ENCODE results near the gene ACTR8. TPM values are rescaled to one million over a fixed set of nuclear protein-coding genes. Genes with fewer than 3 reads are reported as not detected.

The ACTR8 gene
- total RNA-seq, 4 donors from 2014 or later, result 16.7 to 22.1 (median 21.5) TPM

GRCh38 chr3:53865732-53866499, 16.0 kb downstream of the ACTR8 start:
- ATAC-seq (ENCODE audit: low FRiP score) (no peak), DNase-seq (ENCODE audit: low spot score) (no peak)
- TF ChIP-seq, protein P1, sequence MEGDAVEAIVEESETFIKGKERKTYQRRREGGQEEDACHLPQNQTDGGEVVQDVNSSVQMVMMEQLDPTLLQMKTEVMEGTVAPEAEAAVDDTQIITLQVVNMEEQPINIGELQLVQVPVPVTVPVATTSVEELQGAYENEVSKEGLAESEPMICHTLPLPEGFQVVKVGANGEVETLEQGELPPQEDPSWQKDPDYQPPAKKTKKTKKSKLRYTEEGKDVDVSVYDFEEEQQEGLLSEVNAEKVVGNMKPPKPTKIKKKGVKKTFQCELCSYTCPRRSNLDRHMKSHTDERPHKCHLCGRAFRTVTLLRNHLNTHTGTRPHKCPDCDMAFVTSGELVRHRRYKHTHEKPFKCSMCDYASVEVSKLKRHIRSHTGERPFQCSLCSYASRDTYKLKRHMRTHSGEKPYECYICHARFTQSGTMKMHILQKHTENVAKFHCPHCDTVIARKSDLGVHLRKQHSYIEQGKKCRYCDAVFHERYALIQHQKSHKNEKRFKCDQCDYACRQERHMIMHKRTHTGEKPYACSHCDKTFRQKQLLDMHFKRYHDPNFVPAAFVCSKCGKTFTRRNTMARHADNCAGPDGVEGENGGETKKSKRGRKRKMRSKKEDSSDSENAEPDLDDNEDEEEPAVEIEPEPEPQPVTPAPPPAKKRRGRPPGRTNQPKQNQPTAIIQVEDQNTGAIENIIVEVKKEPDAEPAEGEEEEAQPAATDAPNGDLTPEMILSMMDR (IDR thresholded peaks at IDR 0.05), result no peak

DNA sequence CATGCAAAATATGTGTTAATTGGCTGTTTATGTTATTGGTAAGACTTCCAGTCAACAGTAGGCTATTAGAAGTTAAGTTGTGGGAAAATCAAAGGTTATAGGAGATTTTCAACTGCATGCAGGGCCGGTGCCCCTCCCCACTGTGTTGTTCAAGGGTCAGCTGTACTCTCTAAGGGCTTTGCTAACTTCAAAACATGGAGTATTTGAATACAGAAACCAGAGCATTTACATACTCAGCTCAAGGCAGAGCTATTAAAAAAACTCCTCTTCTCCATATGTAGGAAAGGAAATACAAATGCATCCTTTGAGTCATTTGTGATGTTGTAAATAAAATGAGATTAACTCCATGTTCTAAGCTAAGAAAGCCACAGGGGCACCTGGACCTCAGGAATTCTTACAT, 18.8 kb downstream of the ACTR8 start:
- TF ChIP-seq, protein P1 (IDR thresholded peaks at IDR 0.05), result no peak
- DNase-seq (ENCODE audit: low spot score), result no peak
- ATAC-seq (ENCODE audit: low FRiP score), result no peak

GRCh38 chr3:53862241-53862640, 19.7 kb downstream of the ACTR8 start:
- DNase-seq (ENCODE audit: low spot score), result no peak
- ATAC-seq (ENCODE audit: low FRiP score), result no peak
- TF ChIP-seq, protein P1 (IDR thresholded peaks at IDR 0.05), result no peak

GRCh38 chr3:53860196-53860595, 21.8 kb downstream of the ACTR8 start:
- TF ChIP-seq, protein P1 (IDR thresholded peaks at IDR 0.05), result no peak
- ATAC-seq (ENCODE audit: low FRiP score) (no peak), DNase-seq (ENCODE audit: low spot score) (no peak)

GRCh38 chr3:53859178-53859577, 22.8 kb downstream of the ACTR8 start:
- TF ChIP-seq, protein P1 (IDR thresholded peaks at IDR 0.05), result no peak
- ATAC-seq (ENCODE audit: low FRiP score), result no peak
- no peak for DNase-seq (ENCODE audit: low spot score)

- ATAC-seq (ENCODE audit: low FRiP score) (no peak), DNase-seq (ENCODE audit: low spot score) (no peak)
- TF ChIP-seq, protein P1 (IDR thresholded peaks at IDR 0.05), result no peak
Observed at GRCh38 chr3:53858096-53858741, 23.7 kb downstream of the ACTR8 start.

- no peak for ATAC-seq (ENCODE audit: low FRiP score)
- TF ChIP-seq, protein P1 (IDR thresholded peaks at IDR 0.05), result no peak
Observed at GRCh38 chr3:53856964-53857363, 25.0 kb downstream of the ACTR8 start.

More at GRCh38 chr3:53856964-53857363, 25.0 kb downstream of the ACTR8 start:
- DNase-seq (ENCODE audit: low spot score), result no peak

All from omental fat pad (tissue), 4 donors.